GM04504 (cell line): ENCODE results near the gene PAPOLA.
"Not testable (repeated sequence)": the region's sequence is repeated elsewhere in the genome, so short reads cannot be mapped to it uniquely, and the experiment has no call there.

Experiments used
- DNase-seq: peaks from one replicate; pipeline ENCODE4 v3.0.0-alpha.2; 2012; ENCODE audit warnings: low read depth

Gene PAPOLA

GRCh38 chr14:96502621-96503305 lies 581 bp downstream of the PAPOLA start:
- DNase-seq: no peak

DNA sequence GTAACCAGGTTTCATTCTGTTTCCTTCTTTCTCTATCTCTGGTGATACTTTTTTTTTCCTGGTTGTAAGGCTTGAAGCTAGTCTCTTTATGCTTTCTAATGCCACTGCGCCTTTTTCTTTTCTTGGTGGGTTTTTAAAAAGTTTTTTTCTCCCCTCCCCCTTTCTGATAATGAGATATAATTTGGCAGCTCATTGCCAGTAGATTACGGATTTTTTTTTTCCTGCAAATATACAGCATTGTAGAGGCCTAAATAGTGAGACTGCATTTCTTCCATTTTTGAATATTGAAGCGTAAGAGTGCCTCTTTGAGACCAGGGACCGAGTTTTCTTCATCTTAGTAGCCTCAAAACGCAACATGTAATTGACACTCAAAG lies 1.1 kb downstream of the PAPOLA start:
- DNase-seq: no peak

DNA sequence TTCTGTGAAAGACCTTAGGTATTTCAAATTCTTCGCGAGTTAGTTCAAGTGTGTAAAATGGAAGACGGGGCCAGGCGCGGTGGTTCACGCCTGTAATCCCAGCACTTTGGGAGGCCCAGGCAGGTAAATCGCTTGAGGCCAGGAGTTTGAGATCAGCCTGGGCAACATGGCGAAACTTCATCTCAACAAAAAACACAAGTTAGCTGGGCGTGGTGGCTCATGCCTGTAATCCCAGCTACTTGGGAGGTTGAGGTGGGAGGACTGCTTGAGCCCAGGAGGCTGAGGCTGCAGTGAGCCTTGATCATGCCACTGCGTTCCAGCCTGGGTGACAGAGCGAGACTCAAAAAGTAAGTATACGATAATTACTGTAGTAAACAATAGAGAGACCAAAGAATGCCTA lies 2.2 kb downstream of the PAPOLA start:
- DNase-seq: not testable (repeated sequence)

- DNase-seq: no peak
Measured at GRCh38 chr14:96507723-96508122, 5.5 kb downstream of the PAPOLA start.

DNA sequence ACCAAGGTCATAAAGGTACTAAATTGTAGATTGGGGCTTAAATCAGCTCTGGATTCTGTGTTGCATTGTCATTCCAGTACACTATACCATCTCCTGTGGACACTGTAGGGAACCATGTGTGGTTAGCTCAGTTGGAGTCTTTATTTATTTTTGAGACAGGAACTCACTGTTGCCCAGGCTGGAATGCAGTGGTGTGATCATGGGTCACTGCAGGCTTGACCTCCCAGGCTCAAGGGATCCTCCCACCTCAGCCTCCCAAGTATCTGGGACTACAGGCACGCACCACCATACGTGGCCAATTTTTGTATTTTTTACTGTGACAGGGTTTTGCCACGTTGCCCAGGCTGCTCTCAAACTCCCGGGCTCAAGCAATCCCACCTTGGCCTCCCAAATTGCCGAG lies 6.7 kb downstream of the PAPOLA start:
- no peak for DNase-seq

GRCh38 chr14:96509457-96510090 lies 7.4 kb downstream of the PAPOLA start:
- no peak for DNase-seq

- no peak for DNase-seq
Measured at GRCh38 chr14:96511146-96511545, 9.0 kb downstream of the PAPOLA start.

GRCh38 chr14:96511667-96512066 lies 9.5 kb downstream of the PAPOLA start:
- no peak for DNase-seq

DNA sequence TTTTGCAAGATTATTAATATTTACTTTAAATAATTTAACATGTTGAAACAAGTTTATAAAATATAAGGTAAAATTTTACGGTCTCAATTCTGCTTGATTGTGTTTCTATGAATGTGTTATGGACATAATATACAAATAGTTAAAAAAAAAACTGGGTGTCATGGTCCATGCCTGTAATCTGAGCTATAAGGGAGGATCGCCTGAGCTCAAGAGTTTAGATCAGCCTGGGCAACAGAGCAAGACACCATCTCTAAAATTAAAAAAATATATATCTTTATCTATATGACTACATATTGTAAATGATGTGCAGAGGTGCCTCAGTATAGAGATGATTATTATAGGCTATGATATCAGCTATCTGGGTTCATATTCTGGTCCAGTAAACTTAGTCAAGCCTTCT lies 9.9 kb downstream of the PAPOLA start:
- no peak for DNase-seq

DNA sequence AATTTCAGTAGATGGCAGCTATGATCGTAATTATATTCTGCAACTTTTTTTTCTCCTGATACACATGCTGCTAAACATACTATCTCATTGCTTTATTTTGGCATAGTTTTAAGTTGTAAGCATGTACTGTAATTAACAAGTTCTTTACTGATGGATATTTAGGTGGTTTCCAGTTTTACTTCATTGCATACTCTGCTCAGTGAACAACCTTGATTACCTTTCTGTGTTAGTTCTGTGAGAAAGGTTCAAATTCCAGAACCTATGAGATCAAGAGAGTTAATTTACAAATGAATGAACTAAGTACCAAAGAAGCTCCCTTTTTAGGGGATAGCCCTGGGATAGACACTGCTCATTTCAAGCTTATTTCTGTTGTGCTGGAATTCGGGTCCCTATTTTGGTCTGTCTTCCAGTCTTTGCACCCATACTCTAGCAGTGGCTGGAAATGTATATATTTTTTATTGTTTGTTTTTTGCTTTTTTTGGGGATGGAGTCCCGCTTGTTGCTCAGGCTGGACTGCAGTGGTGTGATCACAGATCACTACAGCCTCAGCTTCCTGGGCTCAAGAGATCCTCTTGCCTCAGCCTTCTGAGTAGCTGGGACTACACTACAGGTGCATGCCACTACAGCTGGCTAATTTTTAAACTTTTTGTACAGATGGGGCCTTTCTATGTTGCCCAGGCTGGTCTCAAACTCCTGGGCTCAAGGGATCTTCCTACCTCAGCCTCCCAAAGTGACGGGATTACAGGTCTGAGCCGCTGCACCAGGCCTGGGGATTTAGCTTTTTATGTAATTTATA lies 10.6 kb downstream of the PAPOLA start:
- DNase-seq: no peak

DNA sequence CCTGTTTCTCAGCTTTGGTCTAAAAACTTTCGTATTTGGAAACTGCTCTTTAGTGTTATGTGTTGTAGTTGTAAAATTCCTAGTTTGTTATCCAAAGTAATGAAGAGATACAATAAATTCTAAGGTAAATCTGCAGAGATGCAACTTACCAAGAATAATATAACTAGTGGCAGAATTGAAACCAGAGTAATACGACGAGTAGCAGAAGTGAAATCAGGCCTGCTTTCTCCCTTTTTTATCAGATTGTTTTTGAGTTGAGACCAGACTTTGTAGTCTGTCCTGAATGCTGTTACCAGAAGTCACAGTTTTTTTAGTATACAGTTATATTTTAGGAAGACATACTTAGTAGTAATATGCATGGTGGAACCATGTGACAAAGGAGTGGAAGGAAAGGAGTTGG lies 12.5 kb downstream of the PAPOLA start:
- DNase-seq: no peak

DNA sequence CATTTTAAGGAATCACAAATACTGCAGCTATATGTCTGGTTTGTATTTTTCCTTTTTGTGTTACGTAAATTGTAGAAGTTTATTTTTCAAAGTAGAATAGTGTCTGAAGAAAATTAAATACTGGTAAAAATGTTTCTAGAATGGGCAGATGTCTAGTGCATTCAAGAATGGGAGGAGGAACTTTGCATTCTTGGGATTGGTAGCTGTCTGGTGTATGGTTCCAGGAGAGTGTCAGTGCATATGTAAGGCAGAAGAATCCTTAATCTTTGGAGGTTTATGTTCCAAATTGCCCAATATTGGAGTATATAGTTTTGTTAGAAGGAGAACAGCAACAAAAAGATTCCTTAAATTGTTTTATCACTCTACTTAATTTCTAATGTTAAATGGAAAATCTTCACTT lies 13.5 kb downstream of the PAPOLA start:
- DNase-seq: no peak

GRCh38 chr14:96516351-96516750 lies 14.2 kb downstream of the PAPOLA start:
- no peak for DNase-seq

- no peak for DNase-seq
Measured at GRCh38 chr14:96519970-96520369, 17.8 kb downstream of the PAPOLA start.

DNA sequence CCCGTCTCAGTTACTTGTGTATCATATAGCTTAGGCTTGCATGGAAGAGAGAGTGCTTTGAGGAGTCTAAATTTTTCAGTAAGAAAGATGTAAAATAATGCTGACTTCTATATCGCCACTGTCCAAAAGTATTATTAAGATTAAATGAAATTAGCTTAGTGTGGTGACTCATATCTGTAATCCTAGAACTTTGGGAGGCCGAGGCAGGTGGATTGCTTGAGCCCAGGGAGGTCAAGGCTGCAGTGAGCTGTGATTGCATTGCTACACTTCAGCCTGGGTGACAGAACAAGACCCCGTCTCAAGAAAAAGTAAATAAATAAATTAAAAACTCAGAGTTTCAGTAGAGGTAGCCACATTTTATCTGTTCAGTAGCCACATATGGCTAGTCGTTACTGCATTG lies 23.3 kb downstream of the PAPOLA start:
- no peak for DNase-seq

DNA sequence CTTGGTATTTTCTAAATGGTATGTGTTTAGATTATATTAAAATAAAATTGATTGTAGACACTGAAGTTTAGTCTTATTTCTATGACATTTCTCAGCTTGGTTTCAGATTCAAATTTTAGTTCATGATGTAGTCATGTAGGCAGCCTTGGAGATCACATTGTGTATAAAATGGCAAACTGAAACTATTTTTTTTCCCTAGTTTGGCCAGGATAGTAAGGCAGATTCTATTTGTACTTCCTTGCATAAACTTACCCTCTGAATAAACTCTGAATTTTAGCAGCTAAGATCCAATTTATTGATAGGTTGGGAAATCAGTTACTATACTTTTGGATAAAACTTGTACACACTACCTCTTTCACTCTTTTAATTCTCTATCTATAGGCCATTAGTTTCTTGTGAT lies 30.4 kb downstream of the PAPOLA start:
- DNase-seq: no peak

- DNase-seq: no peak
Measured at GRCh38 chr14:96536807-96537206, 34.6 kb downstream of the PAPOLA start.

- DNase-seq: no peak
Measured at GRCh38 chr14:96538097-96538989, 36.2 kb downstream of the PAPOLA start.

- no peak for DNase-seq
Measured at GRCh38 chr14:96538990-96539317, 36.8 kb downstream of the PAPOLA start.

DNA sequence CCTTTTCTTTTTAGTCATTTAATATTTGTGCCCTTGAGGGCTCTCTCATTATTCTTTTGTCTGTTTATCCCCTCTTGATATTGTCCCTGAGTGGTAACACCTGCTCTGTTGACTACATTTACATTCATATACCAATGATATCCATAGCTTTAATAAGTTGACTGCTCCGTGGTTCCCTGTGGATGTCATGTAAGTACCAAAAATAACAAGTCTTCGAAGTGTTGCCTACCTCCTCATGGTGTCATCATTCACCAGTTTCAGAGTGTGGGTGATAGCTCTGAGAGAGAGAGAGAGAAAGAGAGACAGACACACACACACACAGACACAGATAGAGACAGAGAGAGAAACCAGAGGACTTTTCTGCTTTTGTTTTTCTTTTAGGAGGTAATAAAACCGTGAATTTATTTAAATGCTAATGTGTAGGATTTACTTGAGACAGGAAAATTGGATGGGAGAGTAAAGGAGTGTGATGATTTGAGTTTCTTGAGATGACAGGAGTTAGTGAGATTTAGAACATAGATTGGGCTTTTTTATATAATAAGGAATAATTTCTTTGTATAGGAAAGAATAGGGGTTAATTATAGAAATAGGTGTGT lies 52.2 kb downstream of the PAPOLA start:
- DNase-seq: no peak

- no peak for DNase-seq
Measured at GRCh38 chr14:96559571-96559970, 57.4 kb downstream of the PAPOLA start.

DNA sequence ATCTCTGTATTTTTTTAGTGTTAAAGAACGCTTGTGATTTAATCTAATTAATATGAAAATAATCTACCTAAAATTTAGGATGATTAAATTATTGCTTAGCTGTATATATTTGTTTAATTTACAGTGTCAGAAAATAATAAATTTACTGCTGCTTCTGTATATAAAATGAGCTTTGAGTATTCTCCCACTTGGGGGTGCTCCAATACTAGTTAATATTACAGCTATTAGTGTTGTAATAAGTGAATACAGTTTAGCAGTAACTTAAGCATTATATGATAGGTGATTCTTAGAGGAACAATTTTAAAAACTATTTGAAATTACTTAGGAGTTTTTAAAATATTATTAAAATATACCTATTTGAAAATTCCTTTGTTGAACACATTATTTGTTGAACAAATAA lies 62.2 kb downstream of the PAPOLA start:
- DNase-seq: no peak
